ENCODE results near the gene PPP2R5E.
A peak's percentile ranks its signal among the peaks of the same experiment; 100 is the strongest.
"Not testable (repeated sequence)": the region's sequence is repeated elsewhere in the genome, so short reads cannot be mapped to it uniquely, and the experiment has no call there.

The PPP2R5E gene

DNA sequence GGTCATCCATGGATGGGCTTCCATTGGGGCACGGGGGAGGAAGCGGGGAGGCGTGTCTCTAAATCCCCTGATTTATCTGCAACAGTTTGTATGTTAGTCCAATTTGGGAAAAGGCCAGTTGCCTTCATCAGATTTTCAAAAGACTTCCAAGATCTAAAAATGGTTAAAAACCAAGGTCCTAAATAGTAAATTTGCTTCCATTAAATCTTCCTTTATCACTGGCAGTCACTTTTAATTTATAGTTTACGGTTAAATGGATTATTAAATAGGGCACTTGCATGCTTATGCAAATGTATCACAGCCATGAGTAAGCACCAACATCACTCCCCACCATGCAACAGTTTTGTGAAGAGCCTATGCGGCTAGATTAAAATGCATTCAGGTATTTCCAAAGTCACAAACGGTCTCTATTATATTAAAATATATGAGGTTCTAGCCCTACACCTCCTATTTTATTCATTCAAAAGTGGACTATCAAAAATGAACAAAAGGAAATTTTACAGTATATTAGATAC, 116.3 kb downstream of the PPP2R5E start:
- no peak for DNase-seq

DNA sequence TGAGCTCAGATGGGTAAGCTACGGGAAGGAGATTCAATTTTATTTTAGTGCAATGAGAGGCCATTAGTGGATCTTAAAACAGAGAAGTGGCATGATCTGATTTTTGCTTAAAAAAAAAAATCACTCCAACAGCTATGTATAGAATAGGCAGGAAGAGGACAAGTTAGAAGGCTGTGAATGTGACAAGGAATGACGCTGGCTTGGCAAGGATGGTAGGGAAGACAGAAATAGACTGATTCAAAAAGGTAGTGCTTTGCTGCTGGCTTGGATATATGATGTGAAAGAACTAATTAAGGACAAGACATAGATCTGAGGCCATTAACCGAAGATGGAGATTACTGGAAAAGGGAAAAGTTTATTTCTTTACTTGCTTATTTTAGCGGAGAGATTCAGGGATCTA, 119.3 kb downstream of the PPP2R5E start:
- no peak for DNase-seq

DNA sequence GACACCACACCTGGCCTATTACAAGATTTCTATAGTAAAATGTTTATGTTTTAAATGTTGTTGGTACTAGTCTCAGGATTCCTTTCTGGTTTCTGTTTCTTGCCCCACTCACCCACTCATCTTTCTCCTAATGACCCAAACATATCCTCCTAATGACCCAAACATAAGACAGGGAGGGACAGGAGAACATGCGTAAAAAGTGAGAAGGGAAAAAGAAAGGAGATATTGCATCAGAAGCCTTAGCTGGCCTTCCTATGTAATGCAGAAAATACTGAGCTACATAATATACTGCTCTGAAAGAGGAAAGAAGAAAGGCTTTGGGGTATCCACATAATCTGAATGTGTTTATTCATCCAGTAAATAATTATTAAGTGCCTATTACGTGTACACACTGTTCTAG, 119.8 kb downstream of the PPP2R5E start:
- no peak for DNase-seq

DNA sequence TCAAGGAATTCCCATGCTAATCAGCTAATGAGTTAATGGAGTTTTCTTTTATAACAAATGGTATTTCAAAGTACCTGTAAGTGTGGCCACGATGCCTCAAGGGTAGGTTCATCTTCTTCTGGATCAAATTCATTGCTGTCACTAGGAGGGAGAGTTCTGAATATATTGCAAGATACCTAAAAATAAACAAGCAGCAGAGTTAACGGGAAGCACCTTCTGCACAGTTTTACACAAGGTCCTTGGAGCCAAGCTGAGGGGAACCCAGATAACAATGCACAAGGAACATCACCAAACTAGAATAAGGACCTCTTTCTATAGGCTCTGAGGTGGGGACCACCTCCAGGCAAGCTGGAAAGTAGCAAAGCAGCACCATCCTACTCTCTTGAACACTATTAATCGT, 121.3 kb downstream of the PPP2R5E start:
- DNase-seq, result no peak

DNA sequence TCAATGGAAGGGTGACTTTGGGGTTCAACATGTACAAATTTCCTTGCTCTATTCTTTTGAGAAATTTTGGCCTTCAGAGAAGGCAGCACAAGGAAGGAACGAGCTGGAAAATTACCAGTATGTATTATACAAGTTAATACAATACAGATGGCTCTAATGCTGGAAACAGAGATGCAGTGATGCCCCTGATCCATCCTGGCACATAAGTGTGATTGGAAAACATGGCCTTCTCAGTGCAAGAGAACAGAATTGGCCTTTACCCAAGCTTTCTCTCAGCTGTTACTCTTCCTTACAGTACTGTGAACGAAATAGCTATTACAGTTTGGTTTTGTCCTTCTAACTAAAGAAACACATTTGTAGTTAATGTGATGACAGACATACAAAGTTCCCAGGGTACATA, 122.0 kb downstream of the PPP2R5E start:
- DNase-seq, result no peak

DNA sequence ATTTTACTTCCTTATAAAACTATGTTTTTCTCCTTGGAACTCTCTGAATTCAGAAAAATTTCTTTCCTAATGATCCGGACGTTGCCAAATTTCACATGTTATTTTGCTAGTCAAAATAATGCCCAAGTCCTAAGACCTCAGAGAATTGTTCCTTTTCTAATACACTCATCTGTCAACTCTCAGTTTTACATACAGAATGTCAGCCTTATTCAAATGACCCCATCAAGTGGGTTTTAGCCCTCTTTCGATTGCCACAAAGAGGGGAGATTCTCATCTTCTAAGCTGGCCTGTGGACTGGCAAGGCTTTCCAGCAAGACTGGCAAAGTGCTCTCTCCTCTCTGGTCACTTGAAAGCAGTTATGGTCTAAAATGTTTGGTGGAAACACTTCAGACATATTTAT, 125.2 kb downstream of the PPP2R5E start:
- no peak for DNase-seq

DNA sequence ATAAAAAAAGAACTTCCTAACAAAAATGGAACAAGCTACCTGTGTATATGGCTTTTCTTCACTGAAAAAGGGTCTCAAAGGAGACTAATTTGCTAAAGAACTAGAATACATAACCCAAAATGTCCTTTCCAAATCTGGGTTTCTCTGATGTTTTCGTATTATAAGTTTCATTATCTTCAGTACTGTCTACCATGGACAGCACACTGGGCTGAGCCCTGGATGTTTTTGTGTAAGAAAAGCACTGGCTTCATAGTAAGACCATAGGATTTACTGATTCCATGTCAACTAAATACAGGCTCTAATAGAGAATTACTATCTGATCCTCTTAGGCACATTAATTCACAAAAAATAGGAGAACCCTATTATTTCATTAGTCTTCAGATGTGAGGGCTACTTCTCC, 130.2 kb downstream of the PPP2R5E start:
- DNase-seq, result no peak

DNA sequence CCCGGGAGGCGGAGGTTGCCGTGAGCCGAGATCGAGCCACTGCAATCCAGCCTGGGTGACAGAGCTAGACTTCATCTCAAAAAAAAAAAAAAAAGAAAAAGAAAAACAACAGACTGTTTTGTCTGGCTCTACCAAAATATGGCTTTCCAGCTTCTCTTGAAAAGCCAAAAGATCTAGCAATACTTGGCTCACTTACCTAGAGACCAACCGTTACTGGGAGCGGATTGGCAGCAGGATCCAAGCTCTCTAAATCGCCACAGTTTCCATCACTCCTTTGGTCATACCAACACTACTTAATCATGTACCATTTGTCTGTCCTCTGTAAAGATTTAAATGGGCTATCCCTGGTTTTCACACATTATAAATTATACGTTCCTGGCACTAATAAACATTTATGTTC, 136.8 kb downstream of the PPP2R5E start:
- DNase-seq, result no peak

DNA sequence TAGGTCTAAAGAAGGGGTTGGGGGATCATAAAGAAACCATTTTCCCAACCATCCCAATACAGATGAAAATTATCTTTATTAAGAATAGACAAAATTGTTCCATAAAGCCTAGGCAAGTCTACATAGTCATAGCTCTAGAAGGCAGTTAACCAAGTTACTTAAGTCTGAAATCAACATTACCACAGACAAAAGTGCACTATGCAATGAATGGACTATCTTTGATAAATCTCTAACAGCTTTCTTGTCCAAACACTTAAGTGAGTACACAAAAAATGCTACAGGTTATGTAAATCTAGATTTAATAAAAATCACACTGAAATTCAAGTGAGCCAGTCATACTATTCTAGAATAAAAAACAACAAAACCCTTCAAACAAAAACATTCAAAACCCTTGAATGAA, 137.5 kb downstream of the PPP2R5E start:
- DNase-seq, result no peak

DNA sequence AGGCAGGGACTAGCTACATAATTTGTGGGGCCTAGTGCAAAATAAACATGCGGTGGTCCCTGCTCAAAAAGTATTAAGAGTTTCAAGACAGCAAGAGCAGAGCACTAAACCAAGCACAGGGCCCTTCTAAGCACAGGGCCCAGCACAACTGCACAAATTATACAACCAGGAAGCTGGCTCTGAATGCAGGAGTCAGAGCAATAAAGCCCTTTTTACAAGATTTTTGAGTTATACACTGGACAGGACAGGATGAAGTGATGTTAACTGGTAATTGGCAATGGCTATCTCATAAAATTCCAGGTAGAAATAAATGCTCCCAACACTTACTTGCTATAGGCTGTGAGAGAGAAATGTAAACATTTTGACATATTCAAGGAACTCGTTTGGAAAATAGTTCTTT, 138.3 kb downstream of the PPP2R5E start:
- DNase-seq, result no peak

DNA sequence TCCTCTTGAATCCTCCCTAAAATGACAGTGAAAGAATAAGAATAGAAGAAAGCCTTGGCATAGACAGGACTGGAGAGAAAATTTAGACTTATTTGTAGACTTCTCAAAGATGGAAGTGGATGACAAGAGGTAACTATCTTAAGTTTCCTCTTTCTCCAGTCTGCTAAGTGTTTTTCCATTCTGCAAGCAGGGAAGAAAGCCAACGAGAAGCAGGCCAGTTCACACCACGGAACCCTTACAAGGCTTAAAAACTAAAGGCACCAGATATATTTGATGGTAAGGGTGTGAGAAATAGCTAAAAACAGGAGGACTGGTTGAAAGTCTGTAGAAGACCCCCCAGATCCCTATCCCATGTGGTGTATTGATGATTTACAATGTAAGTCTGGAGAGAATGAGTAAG, 141.5 kb downstream of the PPP2R5E start:
- DNase-seq, result no peak

DNA sequence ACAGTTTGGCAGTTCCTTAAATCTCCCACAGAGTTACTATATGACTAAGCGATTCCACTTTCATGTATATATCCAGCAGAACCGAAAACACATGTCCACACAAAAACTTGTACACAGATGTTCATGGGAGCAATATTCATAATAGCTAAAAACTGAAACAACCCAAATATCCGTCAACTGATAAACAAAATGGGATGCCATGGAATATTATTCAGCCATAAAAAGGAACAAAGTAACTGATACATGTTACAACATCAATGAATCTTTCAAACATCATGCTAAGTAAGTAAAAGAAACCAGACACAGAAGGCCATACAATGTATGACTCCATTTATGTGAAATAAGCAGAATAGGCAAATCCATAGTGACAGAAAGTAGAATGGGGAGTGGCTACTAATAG, 144.2 kb downstream of the PPP2R5E start:
- no peak for DNase-seq

DNA sequence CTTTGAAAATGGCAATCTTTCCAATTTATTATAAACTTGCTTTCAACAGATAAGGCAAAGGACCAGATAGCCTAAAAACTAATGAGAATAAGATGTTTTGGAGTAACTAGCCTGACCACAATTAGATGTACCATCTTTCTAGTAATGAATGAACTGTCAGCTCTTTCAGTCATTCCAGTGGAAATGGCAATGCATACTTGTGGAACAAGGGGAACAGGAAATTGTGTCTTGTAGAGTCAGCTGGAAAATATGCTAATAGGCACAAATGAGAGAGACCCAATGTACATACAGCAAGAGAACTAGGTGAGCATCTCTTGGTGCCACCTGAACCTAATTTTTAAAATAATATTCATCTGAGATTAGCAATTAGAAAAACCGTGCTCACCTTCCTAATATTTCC, 148.3 kb downstream of the PPP2R5E start:
- DNase-seq, result no peak

DNA sequence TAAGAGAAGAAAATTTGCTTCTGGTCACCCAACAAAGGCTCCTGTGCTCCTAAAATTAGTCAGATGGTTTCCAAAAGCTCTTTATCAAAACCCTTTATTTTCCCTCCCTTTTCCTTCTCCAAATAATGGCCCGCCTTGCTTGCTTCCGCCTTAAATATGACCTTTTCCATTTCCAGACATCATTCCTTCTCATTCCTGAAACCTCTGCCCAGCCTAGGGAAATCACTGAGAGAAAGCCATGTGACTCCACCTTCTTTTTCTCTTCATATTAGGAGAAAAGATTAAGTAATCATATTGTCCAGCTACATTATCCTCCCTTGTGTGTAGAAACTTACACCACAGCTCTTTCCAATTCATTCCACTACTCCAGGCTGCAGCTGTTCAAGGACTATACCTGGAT, 148.7 kb downstream of the PPP2R5E start:
- no peak for DNase-seq

DNA sequence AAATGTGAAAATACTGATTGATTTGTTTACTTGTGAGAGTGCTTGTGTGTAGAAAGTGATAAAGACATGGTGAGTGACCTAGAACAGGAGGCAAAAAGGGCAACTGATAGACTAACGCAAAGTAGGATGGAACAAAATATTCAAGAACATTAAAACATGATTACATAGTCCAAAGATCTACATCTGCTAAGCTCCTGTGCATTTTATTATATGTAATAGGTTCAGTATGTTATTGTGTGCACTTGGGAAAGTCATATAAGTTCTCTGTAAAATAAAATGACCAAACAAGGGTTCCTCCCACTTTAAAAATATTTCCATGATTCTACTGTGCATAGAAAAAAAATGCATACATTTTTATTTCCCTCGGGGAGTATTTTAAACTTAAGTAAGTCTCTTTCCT, 150.2 kb downstream of the PPP2R5E start:
- no peak for DNase-seq

DNA sequence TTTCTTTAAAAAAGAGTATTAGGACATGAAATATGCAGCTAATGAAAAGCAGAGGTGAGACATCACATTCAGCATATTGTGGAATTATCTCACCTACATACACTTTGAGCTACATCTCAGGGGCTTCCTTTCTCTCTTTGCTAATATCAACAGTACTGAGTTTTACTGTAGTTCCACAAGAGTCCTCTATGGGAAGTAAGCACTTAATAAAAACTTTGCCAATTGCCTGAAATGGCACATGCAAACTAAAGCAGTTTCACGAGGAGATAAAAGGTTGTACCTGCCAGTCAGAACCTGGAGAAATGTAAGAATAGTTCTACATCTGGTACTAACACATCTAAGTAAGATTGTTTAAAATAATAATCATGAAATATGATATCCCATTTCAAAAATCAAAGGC, 150.9 kb downstream of the PPP2R5E start:
- DNase-seq, result no peak

DNA sequence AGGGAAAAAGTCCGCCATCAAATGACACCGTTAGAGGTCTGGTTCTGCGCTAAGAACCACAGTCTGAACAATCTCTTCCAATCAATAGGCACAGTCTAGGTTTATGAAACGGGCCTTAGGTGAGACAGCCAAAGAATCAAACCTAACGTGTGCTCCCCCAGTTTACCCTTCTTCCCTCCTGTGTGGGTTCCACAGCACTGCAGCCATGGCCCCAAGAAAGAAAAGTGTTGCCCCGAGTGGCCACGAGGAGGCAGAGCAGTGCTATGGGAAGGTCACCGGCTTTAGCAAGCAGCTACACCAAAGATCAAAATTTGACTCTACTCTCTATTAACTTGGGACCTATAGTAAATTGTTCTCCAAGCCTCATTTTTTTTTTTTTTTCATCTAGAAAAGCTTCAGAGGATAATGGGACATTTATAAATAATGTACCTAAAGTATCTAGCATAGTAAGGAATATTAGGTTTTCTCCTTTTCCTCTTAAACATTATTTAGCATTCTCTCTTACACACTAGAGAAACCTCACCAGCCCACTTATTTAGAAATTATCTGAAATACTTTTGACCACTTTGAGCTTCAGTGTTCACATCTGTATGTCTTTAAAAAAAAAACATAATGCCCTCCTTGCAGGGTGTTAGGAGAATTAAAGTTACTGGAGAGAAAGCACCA, 154.3 kb downstream of the PPP2R5E start:
- peak; percentile 64 for DNase-seq

DNA sequence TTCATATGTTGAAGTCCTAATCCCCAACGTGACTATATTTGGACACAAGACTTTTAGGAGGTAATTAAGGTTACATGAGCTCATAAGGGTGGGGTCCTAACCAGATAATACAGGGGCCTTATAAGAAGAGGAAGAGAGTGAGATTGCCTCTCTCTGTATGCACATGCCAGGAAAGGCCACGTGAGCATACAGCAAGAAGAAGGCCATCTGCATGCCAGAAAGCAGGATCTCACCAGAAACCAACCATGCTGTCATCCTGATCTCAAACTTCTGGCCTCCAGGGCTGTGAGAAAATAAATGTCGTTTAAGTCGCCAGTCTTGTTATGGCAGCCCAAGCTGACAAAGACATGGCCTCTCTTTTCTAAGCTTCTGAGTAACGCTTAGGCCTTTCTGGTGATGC, 155.5 kb downstream of the PPP2R5E start:
- no peak for DNase-seq

DNA sequence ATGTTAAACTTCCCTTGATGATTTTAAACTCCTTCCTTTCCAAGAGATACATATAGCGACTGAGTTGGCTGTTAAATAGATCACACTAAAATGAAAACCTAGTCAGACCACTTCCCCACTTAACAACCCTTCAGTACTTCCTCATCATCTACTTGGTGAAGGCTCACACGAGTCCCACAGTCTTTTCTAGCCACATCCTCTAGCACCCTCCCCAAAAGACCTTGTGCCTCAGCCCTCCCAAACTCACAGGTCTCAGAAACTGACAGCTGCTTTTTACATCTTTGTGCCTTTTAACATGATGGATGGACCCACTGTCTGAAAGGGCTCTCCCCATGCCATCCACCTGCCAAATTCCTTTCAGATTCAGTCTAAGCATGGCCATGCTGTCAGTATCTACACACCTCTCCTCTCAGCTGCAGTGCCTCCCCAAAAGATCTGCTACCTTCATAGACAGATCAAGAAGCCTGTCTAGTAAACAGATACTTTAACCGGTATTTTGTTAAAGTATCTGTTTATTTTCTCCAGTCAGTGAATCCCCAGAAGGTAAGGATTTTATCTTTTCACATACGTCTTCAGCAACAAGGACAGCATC, 159.3 kb downstream of the PPP2R5E start:
- DNase-seq, result peak; percentile 56

DNA sequence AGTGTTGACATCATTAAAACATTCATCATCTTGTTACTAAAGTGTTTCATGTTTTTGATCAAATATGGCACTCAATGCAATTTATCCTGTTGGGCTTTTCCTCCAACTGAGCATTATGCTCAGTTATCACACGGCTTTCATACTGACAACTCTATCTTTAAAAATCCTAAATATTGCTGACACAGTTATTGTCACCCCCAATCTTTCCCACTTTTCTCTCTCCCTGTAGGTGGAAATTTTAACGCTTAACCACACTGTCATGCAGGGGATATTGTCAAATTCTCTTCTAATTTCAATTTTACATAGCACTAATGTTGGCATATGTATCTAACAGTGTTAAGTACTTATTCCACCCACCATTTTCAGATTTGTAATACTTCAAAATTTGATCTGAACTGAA, 164.7 kb downstream of the PPP2R5E start:
- DNase-seq, result no peak

DNA sequence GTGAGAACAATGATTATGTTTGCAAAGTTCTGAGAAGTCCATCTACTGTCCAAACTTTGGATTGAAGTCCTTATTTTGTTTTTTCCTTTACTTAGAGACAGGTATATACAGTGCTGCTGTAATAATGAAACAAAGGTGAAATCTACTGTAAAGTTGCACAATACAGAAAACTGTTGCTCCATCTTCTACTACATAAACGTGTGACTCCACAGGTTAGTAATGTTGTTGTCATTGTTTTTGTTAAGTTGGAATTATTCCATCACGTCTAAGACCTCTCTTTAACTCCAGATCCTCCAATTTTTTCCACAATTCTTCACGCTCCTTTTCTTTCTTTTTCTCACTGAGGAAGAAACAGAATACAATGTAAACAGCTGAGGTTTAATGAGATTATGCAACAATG, 167.4 kb downstream of the PPP2R5E start:
- DNase-seq, result no peak

DNA sequence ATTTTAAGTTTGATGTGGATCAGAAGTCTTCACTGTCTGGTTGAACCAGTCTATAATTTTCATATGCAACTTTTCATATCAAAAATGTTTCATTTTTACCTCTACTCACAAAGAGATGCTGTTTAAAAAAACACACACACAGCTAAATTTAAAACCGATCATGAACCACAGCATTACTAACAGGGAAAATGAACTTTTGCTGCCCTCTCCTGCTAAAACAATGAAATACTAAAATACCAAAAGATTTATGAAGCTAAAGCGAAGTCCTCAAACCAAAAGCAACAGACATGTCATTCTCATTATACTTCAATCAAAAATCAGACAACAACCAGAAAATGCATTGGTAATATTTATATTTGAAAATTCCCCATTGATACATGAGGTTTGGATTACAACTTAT, 171.6 kb downstream of the PPP2R5E start:
- DNase-seq, result not testable (repeated sequence)

DNA sequence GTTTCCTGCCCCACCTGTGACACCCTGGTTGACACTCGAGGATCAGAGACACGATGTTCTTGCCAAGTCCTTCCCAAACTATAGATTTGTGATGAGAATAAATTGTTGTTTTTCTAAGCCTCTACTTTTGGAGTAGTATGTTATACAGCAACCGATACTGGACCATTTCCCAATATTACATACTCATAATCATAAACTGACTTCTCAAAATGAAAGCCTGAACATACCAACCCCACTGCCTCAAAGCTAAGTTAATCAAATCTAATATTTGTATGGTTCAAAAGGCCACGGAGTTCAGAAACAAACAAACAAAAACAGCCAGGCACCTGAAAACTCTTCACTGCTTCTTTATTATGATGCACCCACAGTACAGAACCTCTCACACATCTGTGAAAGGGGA, 172.1 kb downstream of the PPP2R5E start:
- peak; percentile 27 for DNase-seq

DNA sequence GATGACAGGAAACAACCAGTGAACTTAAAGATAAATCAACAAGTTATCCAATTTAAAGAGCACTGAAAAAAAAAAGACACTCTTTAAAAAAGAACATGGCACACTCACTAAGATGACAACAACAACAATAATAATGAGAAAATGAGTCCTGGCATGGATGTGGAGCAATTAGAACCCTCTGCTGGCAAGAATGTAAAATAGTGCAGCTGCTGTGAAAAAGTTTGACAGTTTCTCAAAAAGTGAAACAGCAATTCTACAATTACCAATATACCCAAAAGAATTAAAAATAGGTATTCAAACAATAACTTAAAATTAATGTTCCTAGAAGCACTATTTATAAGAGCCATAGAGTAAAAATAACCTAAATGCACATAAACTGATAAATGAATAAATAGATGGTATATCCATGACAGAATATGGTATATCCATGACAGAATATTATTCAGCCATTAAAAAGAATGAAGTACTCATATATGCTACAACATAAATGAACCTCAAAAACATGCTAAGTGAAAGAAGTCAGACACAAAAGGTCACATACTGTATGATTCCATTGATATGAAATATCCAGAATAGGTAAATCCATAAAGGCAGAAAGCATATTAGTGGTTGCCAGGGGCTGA, 175.3 kb downstream of the PPP2R5E start:
- no peak for DNase-seq

DNA sequence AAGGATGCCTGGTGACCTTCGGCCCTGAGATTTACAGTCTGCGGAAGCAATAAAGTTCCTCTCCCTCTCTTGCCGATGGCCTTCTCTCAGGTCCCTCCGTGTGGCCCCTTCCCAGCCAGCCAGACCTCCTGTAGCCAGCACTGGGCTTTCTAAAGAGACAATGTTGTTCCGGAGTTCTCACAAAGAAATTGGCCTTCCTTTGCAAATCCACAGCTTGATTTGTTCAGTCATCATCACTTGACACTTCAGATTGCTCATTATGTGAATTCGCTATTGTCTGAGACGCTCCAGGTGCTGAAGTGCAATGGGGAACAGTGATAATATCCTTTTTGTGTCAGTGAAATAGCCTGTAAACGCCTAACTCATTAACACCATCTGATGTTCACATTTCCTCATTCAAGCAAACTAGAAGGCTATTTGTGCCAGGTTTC, 180.8 kb downstream of the PPP2R5E start:
- no peak for DNase-seq

All from activated CD4-positive, alpha-beta T cell treated with anti-CD3 and anti-CD28 coated beads, Interleukin-10, Interleukin-2, amounts not matched to agents 100 ng/mL and 50 ng/mL, durations not matched to agents 16 hours and 8 hours (primary cell).